ENCODE measurements around the gene NCEH1.

The NCEH1 gene

DNA sequence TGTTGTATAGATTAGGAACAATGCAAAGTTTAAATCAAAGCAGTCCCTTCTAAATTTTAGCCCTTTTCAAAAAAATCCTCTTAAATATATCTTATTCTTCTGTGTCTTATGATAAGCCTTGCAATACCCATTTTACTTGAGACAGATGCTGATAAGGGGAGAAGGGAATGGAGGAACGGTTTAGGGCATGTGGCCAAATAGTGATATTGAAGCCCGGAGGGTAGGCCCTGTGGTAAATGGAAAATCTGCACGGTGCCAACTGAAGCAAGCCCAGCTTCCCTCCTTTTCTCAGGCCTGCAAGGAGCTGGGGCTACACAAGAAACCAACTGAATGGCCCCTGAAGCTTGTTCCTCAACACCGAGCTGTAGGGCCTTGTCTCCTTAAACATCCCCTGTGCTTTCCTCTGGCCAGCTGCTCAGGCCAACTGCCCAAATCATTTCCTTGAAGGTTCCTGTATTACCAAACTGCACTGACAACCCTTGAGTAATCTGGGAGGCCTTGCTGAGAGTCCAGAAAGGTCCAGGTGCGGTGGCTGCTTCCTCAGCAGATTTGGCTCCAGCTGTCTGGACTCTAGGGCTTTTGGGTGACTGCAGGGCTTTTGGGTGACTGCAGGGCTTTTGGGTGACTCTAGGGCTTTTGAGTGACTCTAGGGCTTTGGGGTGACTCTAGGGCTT is 67.2 kb downstream of the NCEH1 start:
- no peak for DNase-seq

DNA sequence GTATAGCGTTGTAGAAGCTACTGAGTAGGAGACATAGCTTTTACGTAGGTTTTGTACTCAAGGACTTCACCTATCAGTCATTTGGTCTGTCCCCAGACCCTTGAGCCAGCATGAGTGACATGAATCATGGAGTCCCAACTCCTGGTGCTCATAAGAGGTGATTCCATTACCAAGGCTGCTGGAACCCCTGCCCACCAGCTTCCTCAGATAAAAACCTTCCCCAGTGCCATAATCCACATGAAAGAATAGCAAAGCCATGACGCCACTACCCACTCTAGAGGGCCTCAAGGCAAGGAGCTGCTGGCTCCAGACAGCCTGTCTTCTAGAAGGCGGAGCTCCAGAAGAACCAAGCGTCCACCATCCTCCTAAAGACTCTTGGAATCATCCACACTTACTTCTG is 69.6 kb downstream of the NCEH1 start:
- DNase-seq, result no peak

- DNase-seq, result no peak
Observed at GRCh38 chr3:172640751-172641150, 70.1 kb downstream of the NCEH1 start.

GRCh38 chr3:172635588-172635987 is 75.3 kb downstream of the NCEH1 start:
- peak in 1 of 5 experiments; percentile 42 for DNase-seq

- no peak for DNase-seq
Observed at GRCh38 chr3:172634948-172635347, 75.9 kb downstream of the NCEH1 start.

GRCh38 chr3:172630316-172630715 is 80.6 kb downstream of the NCEH1 start:
- DNase-seq, result no peak

- no peak for DNase-seq
Observed at GRCh38 chr3:172629470-172629869, 81.4 kb downstream of the NCEH1 start.

- no peak for DNase-seq
Observed at GRCh38 chr3:172627057-172627809, 83.6 kb downstream of the NCEH1 start.

- no peak for DNase-seq
Observed at GRCh38 chr3:172626021-172626640, 84.7 kb downstream of the NCEH1 start.

DNA sequence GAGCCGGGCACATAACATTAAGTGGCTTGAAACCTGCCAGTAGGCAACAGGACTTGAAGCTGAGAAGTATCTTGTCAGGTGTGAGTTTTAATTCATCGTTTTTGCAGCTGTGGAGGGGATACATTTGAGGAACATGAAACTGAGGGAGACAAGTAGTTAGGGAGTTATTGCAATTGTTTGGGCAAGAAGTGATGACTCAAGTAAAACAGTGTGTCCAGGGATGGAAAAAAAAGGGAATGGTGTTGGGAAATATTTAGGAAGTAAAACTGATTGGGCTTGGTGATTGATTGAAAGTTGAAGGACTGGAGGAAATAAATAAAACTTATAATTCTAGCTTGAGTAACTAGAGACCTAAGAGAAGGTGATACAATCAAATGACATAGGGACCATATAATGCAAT is 85.5 kb downstream of the NCEH1 start:
- no peak for DNase-seq

GRCh38 chr3:172624999-172625398 is 85.9 kb downstream of the NCEH1 start:
- DNase-seq, result no peak

DNA sequence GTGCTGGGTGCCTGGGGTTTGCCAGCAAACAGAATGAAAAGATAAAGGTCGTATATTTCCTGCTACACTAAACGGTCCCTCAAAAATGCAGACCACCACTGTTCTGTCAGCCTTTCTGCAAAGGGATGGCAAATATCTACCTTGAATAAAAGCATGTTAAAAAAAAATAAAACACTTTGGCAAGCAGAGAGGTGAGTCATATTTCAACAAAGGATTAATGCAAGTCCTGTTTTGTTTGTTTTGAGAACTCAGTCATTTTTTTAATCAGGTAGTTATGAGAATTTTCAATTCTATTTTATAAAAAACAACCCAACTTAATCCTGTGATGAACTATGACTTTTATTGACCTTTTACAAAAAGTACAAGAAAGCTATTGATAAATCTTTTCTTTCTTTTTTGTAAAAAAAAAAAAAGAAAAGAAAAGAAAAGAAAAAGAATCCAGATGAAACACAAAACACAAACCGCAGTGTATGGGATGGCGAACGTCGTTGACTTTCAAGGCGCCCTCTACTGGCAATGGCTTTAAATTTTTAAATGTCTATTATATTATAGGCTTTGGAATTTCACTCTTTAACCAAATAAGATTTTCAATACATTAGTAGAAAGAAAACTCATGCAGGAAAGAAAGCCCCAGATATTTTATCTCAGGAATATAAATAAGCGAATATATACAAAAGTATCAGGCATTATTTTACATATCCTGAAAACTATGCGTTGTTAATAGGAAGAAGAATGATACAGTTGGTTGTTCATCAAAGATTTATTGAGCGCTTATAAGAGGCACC is 87.8 kb downstream of the NCEH1 start:
- DNase-seq, result peak in 2 of 5 experiments; percentile 9 to 50

GRCh38 chr3:172622156-172622555 is 88.7 kb downstream of the NCEH1 start:
- no peak for DNase-seq

DNA sequence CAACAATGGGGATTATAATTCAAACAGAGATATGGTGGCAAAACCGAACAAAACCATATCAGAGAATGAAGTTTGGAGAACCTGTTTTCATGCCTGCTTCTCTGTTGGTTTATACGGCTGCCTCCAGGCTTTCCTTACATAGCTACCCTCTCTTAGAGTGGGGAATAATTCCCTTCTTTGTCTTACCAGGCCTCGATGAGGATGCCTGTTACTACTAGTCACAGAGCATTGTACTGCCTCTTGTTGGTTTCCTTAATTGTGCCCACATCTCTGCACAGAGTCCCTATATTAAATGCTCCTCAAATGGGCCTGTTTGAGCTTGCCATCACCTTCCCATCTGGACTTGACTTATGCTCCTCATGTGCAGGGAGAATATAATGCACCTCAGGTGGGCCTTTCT is 92.9 kb downstream of the NCEH1 start:
- DNase-seq, result no peak

- DNase-seq, result no peak
Observed at GRCh38 chr3:172617013-172617706, 93.7 kb downstream of the NCEH1 start.

GRCh38 chr3:172616031-172616461 is 94.8 kb downstream of the NCEH1 start:
- DNase-seq, result peak in 1 of 5 experiments; percentile 25

DNA sequence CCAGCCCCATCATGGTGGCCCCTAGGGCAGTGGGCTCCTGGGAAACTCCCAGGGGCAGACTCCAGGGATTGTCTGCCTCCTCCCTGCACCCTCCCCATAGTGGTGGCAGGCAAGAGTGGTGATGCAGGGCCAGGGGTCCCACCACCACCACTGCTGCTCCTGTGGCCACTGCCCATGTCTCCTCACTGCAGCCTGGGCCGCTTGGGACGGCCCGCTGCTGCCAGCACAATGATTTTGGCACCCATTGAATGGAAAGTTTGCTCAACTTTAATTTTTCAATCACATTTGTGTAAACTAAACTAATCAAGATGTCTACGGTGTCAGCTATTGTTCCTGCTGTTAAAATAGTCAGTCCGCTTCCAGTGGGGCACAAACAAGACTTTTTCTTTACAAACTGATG is 95.6 kb downstream of the NCEH1 start:
- no peak for DNase-seq

GRCh38 chr3:172614340-172615274 is 96.3 kb downstream of the NCEH1 start:
- DNase-seq, result no peak

GRCh38 chr3:172613845-172614244 is 97.0 kb downstream of the NCEH1 start:
- no peak for DNase-seq

DNA sequence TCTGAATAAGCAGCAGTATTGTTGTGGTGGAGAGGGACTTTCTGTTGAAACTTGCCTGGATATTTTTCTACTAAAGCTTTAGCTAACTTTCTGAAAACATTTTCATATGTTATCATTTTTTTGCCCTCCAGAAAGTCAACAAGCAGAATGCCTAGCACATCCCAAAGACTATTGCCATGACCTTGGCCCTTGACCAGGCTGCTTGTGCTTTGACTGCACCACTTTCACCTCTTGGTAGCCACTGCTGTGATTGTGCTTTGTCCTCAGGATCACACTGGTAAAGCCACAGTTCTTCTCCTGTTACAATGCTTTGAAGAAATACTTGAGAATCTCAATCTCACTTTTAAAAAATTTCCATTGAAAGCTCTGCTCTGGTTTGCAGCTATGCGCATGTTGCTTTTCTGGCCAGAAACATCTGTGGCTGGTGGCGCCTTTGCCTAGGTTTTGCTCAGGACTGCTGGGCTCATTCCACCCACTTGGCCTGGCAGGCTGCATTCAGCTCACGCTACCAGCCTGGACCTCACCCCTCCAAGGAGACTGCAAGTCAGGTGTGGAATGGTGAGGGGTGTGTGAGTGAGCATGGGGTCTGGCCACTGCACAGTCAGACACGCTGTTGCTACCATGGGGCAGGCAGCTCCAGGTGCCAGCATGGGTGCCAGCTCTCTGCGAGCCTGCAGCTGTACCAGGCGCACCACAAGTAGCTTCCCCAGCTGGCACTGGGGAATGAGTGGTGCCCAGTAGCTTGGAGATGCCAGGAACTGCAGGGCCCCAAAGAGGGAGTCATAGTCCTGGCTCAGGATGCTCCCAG is 97.8 kb downstream of the NCEH1 start:
- no peak for DNase-seq

Data from T-helper 2 cell (primary cell).